Stimulated activated naive B cell treated with anti-CD40 and anti-IgM and Interleukin-4, amounts not matched to agents 10 μg/mL and 1 μg/mL and 100 μg/mL, for 72 hours (primary cell): ENCODE measurements around the gene PRM1.

Experiments used
- ATAC-seq, 2 donors: fragments of 150-1000 bp; cut with Tn5 transposase; replicated peaks; 2 replicates each; pipeline ENCODE4 v1.10.0; 2021; ENCODE audit warnings: moderate library complexity in 1 of 2
- DNase-seq: peaks from one replicate; pipeline ENCODE4 v3.0.0; 2021
- H3K27ac Mint-ChIP-seq: one replicate; pipeline ENCODE4 v1.8.0; 2022; ENCODE audit warnings: mild to moderate bottlenecking, mixed read lengths
- H3K27me3 Mint-ChIP-seq, 2 donors: one replicate each; pipeline ENCODE4 v1.8.0; 2022; ENCODE audit warnings: mixed read lengths in 2 of 2
- H3K36me3 Mint-ChIP-seq, 2 donors: one replicate each; pipeline ENCODE4 v1.8.0; 2022; ENCODE audit warnings: mixed read lengths in 2 of 2, mild to moderate bottlenecking in 1 of 2
- H3K4me1 Mint-ChIP-seq, 2 donors: one replicate each; pipeline ENCODE4 v1.8.0; 2022; ENCODE audit warnings: mixed read lengths in 2 of 2, mild to moderate bottlenecking in 1 of 2
- H3K4me3 Mint-ChIP-seq, 2 donors: one replicate each; pipeline ENCODE4 v1.8.0; 2022; ENCODE audit warnings: mild to moderate bottlenecking in 2 of 2, mixed read lengths in 2 of 2, moderate library complexity in 1 of 2
- H3K9me3 Mint-ChIP-seq, 2 donors: one replicate each; pipeline ENCODE4 v1.8.0; 2022; ENCODE audit warnings: mixed read lengths in 2 of 2, mild to moderate bottlenecking in 1 of 2

Gene PRM1

GRCh38 chr16:11263737-11264136 lies 17.4 kb downstream of the PRM1 start:
- ATAC-seq (peak; percentile 85 to 87), DNase-seq (peak; percentile 32)
- Mint-ChIP-seq H3K4me1 (peaks cover 27 to 37% of the 10 kb centered on the region in 2 donors), H3K4me3 (peak overlapping the region in 1 of 2 donors; percentile 26), H3K27ac (peak overlapping the region; percentile 89), H3K36me3 (peaks cover 0 to 4% of the 10 kb centered on the region in 2 donors), H3K9me3 (no peaks in the 10 kb centered on the region), H3K27me3 (no peaks in the 10 kb centered on the region)

DNA sequence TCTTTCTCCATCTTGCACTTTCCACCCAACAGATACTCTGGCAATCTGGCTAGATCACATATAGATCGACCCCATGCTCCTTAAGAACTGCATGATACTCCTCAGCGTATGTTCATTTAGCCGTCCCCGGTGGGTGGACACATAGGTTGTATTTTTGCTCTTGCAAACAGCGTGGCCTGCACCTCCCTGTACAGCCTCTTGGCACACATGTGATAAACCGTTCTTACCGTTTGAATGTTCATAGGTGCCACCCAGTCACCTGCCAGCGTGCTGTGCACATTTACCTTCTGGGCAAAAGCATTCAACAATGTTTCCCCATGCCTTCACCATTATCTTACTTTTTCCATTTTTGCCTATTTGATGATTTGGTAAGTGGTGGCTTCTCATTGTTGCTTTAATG lies 18.2 kb downstream of the PRM1 start:
- Mint-ChIP-seq H3K9me3 (no peaks in the 10 kb centered on the region), H3K4me3 (no peak overlapping the region), H3K4me1 (peaks cover 32 to 46% of the 10 kb centered on the region in 2 donors), H3K36me3 (peaks cover 0 to 4% of the 10 kb centered on the region in 2 donors), H3K27ac (no peak overlapping the region), H3K27me3 (no peaks in the 10 kb centered on the region)
- ATAC-seq (no peak), DNase-seq (no peak)

DNA sequence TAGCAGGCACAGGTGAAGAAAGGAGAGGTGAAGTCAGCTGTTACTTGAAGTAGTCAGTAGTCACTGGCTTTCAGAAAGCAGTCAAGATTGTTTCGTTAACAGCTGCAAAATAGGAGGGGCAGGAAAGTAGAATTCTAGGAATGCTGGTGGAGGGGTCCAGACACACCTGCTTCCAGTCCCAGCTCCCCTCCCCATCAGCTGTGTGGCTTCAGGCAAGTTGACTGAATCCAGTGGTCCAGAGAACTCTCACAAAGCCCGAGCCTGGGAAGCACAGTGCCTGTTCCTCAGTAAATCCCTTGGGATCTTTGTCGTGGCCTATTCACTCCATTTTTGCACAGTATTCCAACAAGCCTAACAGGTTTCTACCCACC lies 20.5 kb downstream of the PRM1 start:
- Mint-ChIP-seq H3K36me3 (peaks cover 5 to 8% of the 10 kb centered on the region in 2 donors), H3K4me3 (no peak overlapping the region), H3K27me3 (no peaks in the 10 kb centered on the region), H3K9me3 (no peaks in the 10 kb centered on the region), H3K27ac (no peak overlapping the region), H3K4me1 (peaks cover 43 to 60% of the 10 kb centered on the region in 2 donors)
- DNase-seq (no peak), ATAC-seq (no peak)

DNA sequence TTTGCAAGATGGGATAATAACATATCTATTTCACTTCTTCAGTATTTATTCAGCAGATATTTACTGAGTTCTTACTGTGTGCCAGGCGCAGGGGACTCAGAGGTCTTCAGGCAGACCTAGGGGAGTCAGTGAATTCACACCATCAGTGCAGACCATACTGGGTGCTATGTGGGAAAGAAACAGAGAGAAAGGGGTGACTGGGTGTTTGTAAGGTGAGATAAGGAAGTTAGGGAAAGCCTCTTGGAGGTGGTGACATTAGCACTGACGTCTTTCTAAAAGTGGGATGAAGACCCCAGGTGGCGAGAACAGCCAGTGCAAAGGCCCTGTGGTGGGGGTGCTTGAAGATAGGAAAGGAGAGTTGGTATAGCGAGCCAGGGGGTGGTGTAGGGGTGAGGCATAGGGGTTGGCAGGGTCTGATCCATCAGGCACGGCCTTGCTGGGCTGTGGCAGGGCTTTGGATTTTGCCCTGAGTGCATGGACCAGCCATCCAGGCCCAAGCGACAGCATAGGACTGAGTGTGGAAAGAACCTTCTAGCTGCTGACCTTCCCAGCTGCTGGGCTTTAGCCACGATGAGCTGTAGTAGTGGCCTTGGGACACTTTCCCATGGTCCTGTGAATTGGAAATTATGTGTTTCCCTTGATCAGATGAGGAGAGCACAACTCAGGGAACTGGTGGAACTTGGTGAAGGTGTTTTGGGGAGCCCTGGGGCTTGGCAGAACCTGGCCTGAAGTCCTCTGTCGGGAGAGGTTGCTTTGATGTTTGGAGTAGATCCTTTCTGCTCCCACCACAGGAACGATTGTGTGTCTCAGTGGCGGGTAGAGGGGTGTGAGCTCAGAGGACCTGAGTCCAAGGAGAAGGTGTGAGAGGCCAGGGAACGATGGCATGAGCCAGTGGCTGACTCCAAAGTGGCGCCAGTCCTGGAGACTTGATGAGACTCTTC lies 21.2 kb downstream of the PRM1 start:
- Mint-ChIP-seq H3K4me3 (no peak overlapping the region), H3K4me1 (peaks cover 43 to 56% of the 10 kb centered on the region in 2 donors), H3K27ac (peak overlapping the region; percentile 92), H3K36me3 (peaks cover 9 to 15% of the 10 kb centered on the region in 2 donors), H3K27me3 (no peaks in the 10 kb centered on the region), H3K9me3 (no peaks in the 10 kb centered on the region)
- ATAC-seq (no peak), DNase-seq (no peak)

- Mint-ChIP-seq H3K9me3 (no peaks in the 10 kb centered on the region), H3K27me3 (no peaks in the 10 kb centered on the region), H3K27ac (peak overlapping the region; percentile 92), H3K36me3 (peaks cover 19 to 26% of the 10 kb centered on the region in 2 donors), H3K4me1 (peaks cover 38 to 51% of the 10 kb centered on the region in 2 donors), H3K4me3 (peak overlapping the region; percentile 44 to 46)
- DNase-seq (peak; percentile 33), ATAC-seq (peak in 1 of 2 donors; percentile 10)
Measured at GRCh38 chr16:11258553-11259492, 22.3 kb downstream of the PRM1 start.

DNA sequence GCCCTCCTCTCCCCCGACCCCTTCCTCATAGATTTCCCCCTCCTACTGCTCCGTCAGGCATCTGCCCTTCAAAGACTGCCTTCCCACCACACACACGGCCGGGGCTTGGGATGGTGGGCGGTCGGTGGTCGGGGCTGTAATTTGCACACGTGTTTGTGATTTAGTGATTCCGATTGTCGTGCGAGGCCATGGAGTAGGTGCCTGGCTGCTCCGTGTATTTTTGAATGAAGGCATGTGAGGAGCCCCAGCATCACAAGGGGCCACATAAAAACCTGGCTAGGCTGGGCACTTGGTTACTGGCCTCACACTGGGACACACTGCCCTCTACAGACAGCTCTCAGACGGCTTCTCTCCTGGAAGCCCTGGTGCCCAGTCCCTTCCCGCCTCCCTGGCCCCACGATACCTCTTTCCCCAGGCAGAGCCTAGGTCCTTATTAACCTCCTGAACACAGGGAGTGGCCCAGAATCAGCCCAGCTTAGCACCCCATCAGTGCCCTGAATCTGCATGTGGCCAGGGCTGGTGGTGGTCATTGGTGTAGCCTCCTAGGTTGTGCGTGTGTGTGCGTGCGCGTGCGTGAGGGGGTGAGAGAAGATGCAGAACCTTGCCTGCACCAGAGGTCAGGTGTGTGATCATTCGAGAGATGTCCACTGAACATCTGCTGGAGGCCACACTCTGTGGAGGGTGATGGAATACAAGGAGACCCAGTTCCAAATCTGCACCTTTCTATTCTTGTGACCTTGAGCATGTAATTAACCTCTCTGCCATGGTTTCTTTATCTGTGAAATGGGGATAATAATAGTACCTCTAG lies 23.8 kb downstream of the PRM1 start:
- peaks cover 31 to 40% of the 10 kb centered on the region in 2 donors for H3K36me3 Mint-ChIP-seq
- H3K4me3 Mint-ChIP-seq = peak overlapping the region; percentile 96 to 100
- H3K27ac Mint-ChIP-seq = peak overlapping the region; percentile 100
- H3K27me3 Mint-ChIP-seq = no peaks in the 10 kb centered on the region
- DNase-seq = peak; percentile 69
- peaks cover 38 to 55% of the 10 kb centered on the region in 2 donors for H3K4me1 Mint-ChIP-seq
- ATAC-seq = peak; percentile 22 to 33
- no peaks in the 10 kb centered on the region for H3K9me3 Mint-ChIP-seq

DNA sequence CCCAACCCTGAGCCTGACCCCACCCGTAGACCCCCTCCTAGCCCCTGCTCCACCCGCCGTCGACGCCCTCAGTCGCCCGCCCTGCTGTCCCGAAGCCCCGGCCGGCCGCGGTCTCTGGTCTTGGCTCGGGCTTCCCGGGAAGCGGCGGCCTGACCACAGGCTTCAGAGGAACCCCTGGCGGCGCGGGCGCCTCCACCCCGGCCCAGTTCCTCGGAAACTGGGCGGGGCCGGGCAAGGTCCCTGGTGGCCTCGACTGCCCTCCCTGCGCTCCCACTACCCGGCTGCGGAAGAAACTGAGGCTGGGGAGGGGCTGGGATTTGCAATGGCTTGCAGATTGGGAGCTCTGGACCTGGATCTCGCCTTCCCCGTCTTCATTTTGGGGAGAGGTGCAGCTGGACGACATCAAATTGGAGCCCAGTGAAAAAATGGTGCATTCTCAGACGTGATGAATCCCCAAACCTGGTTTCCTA lies 24.4 kb downstream of the PRM1 start:
- DNase-seq (peak; percentile 87), ATAC-seq (peak; percentile 28 to 38)
- Mint-ChIP-seq H3K27me3 (no peaks in the 10 kb centered on the region), H3K9me3 (no peaks in the 10 kb centered on the region), H3K36me3 (peaks cover 35 to 46% of the 10 kb centered on the region in 2 donors), H3K4me1 (peaks cover 44 to 61% of the 10 kb centered on the region in 2 donors), H3K4me3 (peak overlapping the region; percentile 96 to 100), H3K27ac (peak overlapping the region; percentile 100)

GRCh38 chr16:11255737-11256660 lies 25.1 kb downstream of the PRM1 start, which contains the start of gene SOCS1:
SOCS1 (minus strand) TSS chr16:11256204; CDS start chr16:11255478, 726 bp downstream.
- Mint-ChIP-seq H3K36me3 (peaks cover 35 to 47% of the 10 kb centered on the region in 2 donors), H3K4me1 (peaks cover 47 to 67% of the 10 kb centered on the region in 2 donors), H3K9me3 (no peaks in the 10 kb centered on the region), H3K4me3 (peak within 1 kb of the TSS; percentile 96 to 100), H3K27me3 (no peaks in the 10 kb centered on the region), H3K27ac (peak within 1 kb of the TSS; percentile 100)
- ATAC-seq (peak; percentile 55 to 56), DNase-seq (peak; percentile 88)

- Mint-ChIP-seq H3K27ac (peak overlapping the region; percentile 96), H3K4me1 (peaks cover 52 to 76% of the 10 kb centered on the region in 2 donors), H3K4me3 (peak overlapping the region; percentile 95 to 96), H3K36me3 (peaks cover 41 to 56% of the 10 kb centered on the region in 2 donors), H3K27me3 (no peaks in the 10 kb centered on the region), H3K9me3 (peaks cover 0 to 4% of the 10 kb centered on the region in 2 donors)
- DNase-seq (peak; percentile 44), ATAC-seq (no peak)
Measured at GRCh38 chr16:11254913-11255736, 26.0 kb downstream of the PRM1 start.

DNA sequence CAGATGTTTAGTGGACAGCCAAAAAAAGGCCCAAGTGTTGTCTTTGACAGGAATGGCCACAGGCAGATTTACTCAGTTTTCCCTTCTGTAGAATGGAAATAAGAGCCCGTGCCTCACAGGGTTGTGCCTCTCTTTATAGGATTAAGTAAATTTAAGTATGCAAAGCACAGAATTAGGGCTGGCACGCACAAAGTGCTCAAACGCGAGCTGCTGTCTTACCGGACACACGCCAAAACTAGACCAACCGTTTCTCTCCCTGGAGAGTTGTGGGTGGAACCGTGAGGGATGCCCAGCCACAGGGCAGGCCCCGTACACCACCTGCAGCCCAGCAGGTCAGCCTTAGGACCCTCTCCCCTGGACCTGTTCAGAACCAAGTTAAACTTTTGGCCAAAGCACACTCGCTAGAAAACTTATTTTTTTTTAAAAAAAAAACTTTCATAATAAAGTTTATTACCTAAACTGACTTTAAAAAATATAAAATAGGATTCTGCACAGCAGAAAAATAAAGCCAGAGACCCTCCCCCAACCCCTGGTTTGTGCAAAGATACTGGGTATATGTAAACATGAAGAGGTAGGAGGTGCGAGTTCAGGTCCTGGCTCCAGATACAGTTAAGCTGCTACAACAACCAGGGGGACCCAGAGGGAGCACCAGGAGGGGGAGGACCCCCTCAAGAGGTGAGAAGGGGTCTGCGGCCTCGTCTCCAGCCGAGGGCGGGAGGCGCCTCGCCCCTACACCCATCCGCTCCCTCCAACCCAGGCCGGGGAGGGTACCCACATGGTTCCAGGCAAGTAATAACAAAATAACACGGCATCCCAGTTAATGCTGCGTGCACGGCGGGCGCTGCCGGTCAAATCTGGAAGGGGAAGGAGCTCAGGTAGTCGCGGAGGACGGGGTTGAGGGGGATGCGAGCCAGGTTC lies 26.9 kb downstream of the PRM1 start:
- ATAC-seq (no peak), DNase-seq (no peak)
- Mint-ChIP-seq H3K4me3 (peak overlapping the region; percentile 95 to 96), H3K4me1 (peaks cover 56 to 82% of the 10 kb centered on the region in 2 donors), H3K36me3 (peaks cover 49 to 61% of the 10 kb centered on the region in 2 donors), H3K27me3 (no peaks in the 10 kb centered on the region), H3K27ac (peak overlapping the region; percentile 98), H3K9me3 (peaks cover 0 to 4% of the 10 kb centered on the region in 2 donors)
